HG02870 (cell line): ENCODE data around the gene POLR2J.
A peak's percentile ranks its signal among the peaks of the same experiment; 100 is the strongest.
"Not testable (repeated sequence)": the region's sequence is repeated elsewhere in the genome, so short reads cannot be mapped to it uniquely, and the experiment has no call there.

Experiments
- ATAC-seq: cut with Tn5 transposase; IDR thresholded peaks from one replicate; pipeline ENCODE4 v1.9.1; 2021; ENCODE audit warnings: mild to moderate bottlenecking, moderate library complexity; ENCODE audit not compliant: unreplicated experiment

The POLR2J gene

GRCh38 chr7:102467581-102468477, 10.9 kb downstream of the POLR2J start:
- ATAC-seq, result no peak

GRCh38 chr7:102466097-102466496, 12.6 kb downstream of the POLR2J start:
- no peak for ATAC-seq

GRCh38 chr7:102464577-102465280, 14.0 kb downstream of the POLR2J start, which contains the start of the genes ALKBH4 and LRWD1:
TSS of gene ALKBH4 (minus strand) at chr7:102464863. CDS start at chr7:102464836, 27 bp downstream.
TSS of gene LRWD1 (plus strand) at chr7:102464984. CDS start at chr7:102465081, 97 bp downstream.
- peak; percentile 83 for ATAC-seq

GRCh38 chr7:102463841-102464576, 14.7 kb downstream of the POLR2J start:
- no peak for ATAC-seq

GRCh38 chr7:102460467-102460866, 18.3 kb downstream of the POLR2J start:
- ATAC-seq, result no peak

- ATAC-seq, result no peak
Observed at GRCh38 chr7:102459221-102459844, 19.4 kb downstream of the POLR2J start.

DNA sequence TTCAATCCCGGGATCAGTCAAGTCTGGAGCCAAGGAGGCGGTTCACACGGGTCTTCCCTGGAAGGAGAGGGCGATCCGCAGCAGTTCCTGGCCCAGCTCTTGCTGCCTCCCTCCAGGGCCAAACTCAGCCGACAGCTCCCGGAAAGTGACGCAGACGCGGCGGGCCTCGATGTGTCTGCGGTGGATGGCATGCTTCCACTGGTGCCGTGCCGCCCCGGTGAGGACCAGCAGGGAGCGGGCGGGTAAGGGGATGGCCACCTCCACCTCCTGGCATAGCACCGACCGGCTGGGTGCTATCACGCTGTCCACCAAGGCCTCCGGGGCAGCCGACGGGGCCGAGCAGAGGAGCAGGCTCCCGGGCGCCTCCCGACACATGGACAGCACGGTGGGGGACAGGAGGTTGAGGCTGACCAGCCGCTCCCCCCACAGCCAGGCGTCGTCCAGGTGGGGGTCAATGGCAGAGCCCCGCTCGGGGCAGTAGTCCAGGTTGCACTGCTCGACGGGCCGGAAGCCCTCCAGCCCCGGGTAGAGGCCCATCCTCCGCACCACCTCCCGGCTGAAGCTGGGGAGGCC, 21.3 kb downstream of the POLR2J start:
- ATAC-seq, result no peak

GRCh38 chr7:102456327-102456726, 22.4 kb downstream of the POLR2J start:
- no peak for ATAC-seq

DNA sequence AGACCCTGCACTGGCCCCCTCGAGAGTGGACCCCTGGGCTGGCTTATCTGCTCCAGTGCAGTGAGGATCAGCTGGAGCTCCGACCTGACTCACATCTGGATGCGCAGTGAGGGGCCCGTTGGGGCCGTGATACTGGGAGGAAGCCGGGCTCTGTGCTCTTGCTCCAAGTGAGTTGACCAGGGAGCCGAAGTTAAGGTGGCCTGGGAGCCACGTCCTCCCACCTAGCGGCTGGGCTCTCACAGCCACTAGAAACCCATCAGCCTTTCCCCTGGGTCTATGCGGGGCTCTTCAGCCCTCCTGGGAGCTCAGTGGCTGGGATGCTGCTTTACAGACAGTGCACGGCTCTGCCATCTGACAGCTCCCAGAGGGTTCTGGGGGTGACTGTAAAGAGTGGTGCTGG, 23.1 kb downstream of the POLR2J start:
- no peak for ATAC-seq

DNA sequence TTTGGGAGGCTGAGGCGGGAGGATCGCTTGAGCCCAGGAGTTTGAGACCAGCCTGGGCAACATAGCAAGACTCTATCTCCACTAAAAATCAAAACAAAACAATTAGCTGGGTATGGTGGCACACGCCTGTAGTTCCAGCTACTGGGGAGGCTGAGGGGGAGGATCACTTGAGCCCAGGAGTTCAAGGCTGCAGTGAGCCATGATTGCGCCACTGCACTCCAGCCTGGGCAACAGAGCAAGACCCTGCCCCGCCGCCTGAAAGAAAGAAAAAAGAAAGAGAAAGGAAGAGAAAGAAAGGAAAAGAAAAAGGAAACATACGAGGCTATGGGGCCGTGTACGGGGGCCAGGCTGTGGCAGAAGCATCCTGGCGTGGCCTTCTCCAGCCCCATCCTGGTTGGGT, 23.8 kb downstream of the POLR2J start:
- ATAC-seq, result not testable (repeated sequence)

- no peak for ATAC-seq
Observed at GRCh38 chr7:102454468-102454867, 24.3 kb downstream of the POLR2J start.

GRCh38 chr7:102453319-102453718, 25.4 kb downstream of the POLR2J start:
- no peak for ATAC-seq

DNA sequence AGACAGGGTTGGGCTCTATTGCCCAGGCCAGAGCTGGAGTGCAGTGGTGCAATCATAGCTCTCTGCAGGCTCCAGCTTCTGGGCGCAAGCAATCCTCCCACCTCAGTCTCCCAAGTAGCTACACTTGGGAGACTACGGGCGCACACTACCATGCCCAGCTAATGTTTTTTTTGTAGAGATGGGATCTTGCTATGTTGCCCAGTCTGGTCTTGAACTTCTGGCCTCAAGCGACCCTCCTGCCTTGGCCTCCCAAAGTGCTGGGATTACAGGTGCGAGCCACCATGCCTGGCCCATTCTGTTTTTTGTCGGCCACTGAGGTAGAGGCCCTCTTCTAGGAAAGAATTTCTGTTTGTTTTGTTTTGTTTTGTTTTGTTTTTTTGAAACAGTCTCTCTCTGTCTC, 26.3 kb downstream of the POLR2J start:
- no peak for ATAC-seq

DNA sequence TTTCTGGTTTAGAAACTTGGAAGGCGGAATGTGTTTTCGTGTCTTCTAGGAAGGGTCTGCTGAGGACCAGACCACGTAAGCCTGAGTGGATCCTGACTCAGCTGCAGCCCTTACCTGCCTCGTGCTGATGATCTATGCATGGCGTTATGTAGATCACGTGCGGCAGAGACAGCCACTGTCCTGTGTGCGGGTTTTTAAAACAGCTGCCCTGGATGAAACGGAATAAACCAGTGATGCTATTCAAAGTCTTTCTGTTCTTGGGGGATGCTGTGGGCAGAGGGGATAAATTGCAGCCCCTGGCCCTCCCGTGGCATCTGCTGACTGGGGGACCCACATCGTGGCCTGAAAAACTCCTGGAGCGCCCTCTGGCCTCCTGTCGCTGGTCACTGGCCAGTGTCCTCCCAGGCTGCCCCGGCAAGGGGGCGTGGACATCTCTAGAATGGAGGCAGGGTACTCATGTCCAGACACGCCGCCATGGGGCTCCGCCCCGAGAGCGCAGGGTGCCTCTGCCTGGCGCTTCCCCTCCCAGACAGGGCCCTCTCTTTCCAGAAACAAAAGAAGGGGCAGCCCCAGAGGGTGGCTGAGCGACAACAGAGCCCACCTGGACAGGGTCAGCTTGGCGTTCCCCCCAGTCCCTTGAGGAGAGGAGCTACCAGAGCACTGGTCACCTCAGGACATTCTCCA, 27.2 kb downstream of the POLR2J start:
- ATAC-seq, result no peak

DNA sequence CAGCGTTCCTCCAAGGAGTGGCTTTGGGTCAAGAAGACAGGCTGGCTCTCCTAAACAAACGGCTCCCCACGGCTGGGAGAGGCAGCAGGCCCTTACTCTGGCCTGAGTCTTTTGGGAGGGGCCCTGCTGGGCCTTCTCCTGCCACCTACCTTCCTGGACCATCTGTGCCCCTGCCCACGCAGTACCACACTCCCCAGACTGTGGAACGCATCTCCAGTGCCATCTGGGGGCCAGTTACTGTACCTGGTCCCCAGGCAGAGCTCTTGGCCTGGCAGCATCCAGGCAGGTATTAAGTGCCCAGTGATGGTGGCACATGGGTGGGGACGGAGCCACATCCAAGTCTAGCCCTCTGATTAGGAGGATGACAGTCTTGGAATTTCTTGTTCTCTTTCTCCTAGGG, 28.5 kb downstream of the POLR2J start:
- no peak for ATAC-seq

- no peak for ATAC-seq
Observed at GRCh38 chr7:102449136-102449535, 29.6 kb downstream of the POLR2J start.

- ATAC-seq, result no peak
Observed at GRCh38 chr7:102447311-102447710, 31.4 kb downstream of the POLR2J start.

DNA sequence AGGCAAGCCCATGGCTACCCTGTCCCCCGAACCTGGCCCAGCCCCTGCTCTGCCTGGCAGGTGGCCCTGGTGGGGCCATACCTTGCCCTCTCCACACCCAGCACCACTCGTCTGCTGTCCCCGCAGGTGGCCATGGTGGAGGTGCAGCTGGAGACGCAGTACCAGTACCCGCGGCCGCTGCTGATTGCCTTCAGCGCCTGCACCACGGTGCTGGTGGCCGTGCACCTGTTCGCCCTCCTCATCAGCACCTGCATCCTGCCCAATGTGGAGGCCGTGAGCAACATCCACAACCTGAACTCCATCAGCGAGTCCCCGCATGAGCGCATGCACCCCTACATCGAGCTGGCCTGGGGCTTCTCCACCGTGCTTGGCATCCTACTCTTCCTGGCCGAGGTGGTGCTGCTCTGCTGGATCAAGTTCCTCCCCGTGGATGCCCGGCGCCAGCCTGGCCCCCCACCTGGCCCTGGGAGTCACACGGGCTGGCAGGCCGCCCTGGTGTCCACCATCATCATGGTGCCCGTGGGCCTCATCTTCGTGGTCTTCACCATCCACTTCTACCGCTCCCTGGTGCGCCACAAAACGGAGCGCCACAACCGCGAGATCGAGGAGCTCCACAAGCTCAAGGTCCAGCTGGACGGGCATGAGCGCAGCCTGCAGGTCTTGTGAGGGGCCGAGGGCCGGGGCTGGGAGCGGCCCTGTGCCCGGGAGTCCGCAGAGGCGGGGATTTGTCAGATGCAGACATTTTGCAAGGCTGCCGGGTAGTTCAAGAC, 32.1 kb downstream of the POLR2J start:
- ATAC-seq, result no peak

GRCh38 chr7:102445674-102446071, 33.0 kb downstream of the POLR2J start:
- ATAC-seq, result no peak
